CD4-positive, alpha-beta T cell (primary cell): Measurements from ENCODE around the gene THSD8. TPM values are rescaled to one million over a fixed set of nuclear protein-coding genes. Genes with fewer than 3 reads are reported as not detected.
A peak's percentile ranks its signal among the peaks of the same experiment; 100 is the strongest.

Source experiments
- ATAC-seq: fragments of 200-7000 bp; cut with Tn5 transposase; one replicate; pipeline ENCODE4 v1.10.0; 2022; ENCODE audit warnings: mild to moderate bottlenecking; ENCODE audit not compliant: poor library complexity
- CTCF ChIA-PET: fragments of 350-600 bp; sonication (Branson Sonifier 250); formaldehyde crosslinking; loops from one replicate; lab custom pipeline; 2021; ENCODE audit warnings: antibody characterized with exemption, inconsistent platforms; lab: Charles Lee
- POLR2A ChIA-PET: fragments of 350-600 bp; sonication (Branson Sonifier 250); formaldehyde crosslinking; loops from one replicate; lab custom pipeline; 2021; ENCODE audit warnings: antibody characterized with exemption, inconsistent platforms; lab: Charles Lee
- DNase-seq, 14 experiments: peaks; one replicate each; pipeline ENCODE4 v3.0.0-alpha.2; 2013 to 2020; ENCODE audit warnings: mixed read lengths in 2 of 14
- H3K27ac ChIP-seq, 2 donors: one replicate each; pipeline versions ENCODE4 v1.5.1 to v1.7.0; 2013; ENCODE audit warnings: low read length in 2 of 2, low read depth in 1 of 2, mild to moderate bottlenecking in 1 of 2
- H3K27me3 ChIP-seq, 2 experiments: 1 replicate in 1 of 2; 2 replicates in 1 of 2; pipeline versions ENCODE4 v1.6.1 to v1.7.0; 2013; ENCODE audit warnings: low read length in 2 of 2, control low read depth in 1 of 2, mild to moderate bottlenecking in 1 of 2, moderate library complexity in 1 of 2; ENCODE audit not compliant: insufficient read depth in 2 of 2, control insufficient read depth in 1 of 2
- H3K36me3 ChIP-seq: one replicate; pipeline ENCODE4 v1.6.1; 2013; ENCODE audit warnings: low read length, control low read depth; ENCODE audit not compliant: insufficient read depth
- H3K4me1 ChIP-seq: one replicate; pipeline ENCODE4 v1.6.1; 2013; ENCODE audit warnings: low read length, control low read depth; ENCODE audit not compliant: insufficient read depth
- H3K4me3 ChIP-seq: one replicate; pipeline ENCODE4 v1.5.1; 2013; ENCODE audit warnings: mild to moderate bottlenecking, low read length, moderate library complexity
- H3K9me3 ChIP-seq, 2 experiments: 1 replicate in 1 of 2; 2 replicates in 1 of 2; pipeline versions ENCODE4 v1.6.1 to v1.7.0; 2013; ENCODE audit warnings: low read length in 2 of 2, mild to moderate bottlenecking in 2 of 2, control low read depth in 1 of 2, moderate library complexity in 1 of 2; ENCODE audit not compliant: control insufficient read depth in 1 of 2, insufficient read depth in 1 of 2
- H3K27ac Mint-ChIP-seq: one replicate; pipeline ENCODE4 v1.8.0; 2020; ENCODE audit warnings: mixed read lengths
- H3K27me3 Mint-ChIP-seq: one replicate; pipeline ENCODE4 v1.8.0; 2021; ENCODE audit warnings: mixed read lengths
- H3K36me3 Mint-ChIP-seq: one replicate; pipeline ENCODE4 v1.8.0; 2021; ENCODE audit warnings: low read depth, mixed read lengths
- H3K4me1 Mint-ChIP-seq: one replicate; pipeline ENCODE4 v1.8.0; 2021; ENCODE audit warnings: low read depth, mixed read lengths
- H3K4me3 Mint-ChIP-seq: one replicate; pipeline ENCODE4 v1.8.0; 2020; ENCODE audit warnings: mild to moderate bottlenecking, mixed read lengths
- H3K9me3 Mint-ChIP-seq: one replicate; pipeline ENCODE4 v1.8.0; 2020; ENCODE audit warnings: mixed read lengths
- intact Hi-C, 2 experiments: fragments of 100-400 bp; cut with DNase I in 1 of 2; cut with micrococcal nuclease in 1 of 2; formaldehyde crosslinking; loops; one replicate each; pipeline versions ENCODE4 v1.15.1 to v1.9.0; 2023 to 2025; cut with DNase I, micrococcal nuclease
- total RNA-seq, 174 experiments: library from RNA in 2 of 174; stranded (reverse) in 2 of 174; gene quantifications; one replicate each; pipeline ENCODE4 v1.2.3 and lab custom pipeline; 2021 to 2026
- TF ChIP-seq, protein P1 (sequence below): fragments of 200-600 bp; IDR thresholded peaks from one replicate; pipeline ENCODE4 v1.8.0; 2022; ENCODE audit warnings: antibody characterized with exemption, mild to moderate bottlenecking

Gene THSD8
- total RNA-seq, 2 experiments from 2014 or later = 1.3 TPM; not detected in 1

DNA sequence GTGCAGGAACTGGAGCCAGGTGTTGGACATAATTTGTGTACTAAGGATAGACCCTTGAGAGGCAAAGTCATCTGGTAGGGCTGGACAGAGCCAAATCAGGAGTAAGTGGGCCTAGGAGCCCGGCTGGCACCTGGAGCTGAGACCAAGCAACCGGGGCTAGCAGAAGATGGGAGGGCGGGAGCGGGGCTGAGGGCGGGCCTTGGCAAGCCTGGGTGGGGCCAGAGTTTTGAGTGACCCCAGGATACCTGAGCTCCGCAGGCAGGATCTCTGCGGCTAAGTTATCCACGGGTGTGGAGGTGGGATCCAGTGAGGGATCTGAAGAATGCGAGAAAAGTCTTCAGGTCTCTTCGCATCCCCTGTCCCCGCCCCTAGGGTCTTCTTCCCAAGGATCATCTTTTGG is 34.7 kb upstream of the THSD8 start:
- H3K9me3 ChIP-seq = peaks cover 0 to 5% of the 10 kb centered on the region in 2 experiments
- ATAC-seq (no peak), DNase-seq (no peak)
- no peak overlapping the region for H3K4me3 ChIP-seq
- H3K36me3 ChIP-seq = no peaks in the 10 kb centered on the region
- H3K9me3 Mint-ChIP-seq = no peaks in the 10 kb centered on the region
- no peak overlapping the region for H3K27ac Mint-ChIP-seq
- intact Hi-C loops = loop anchor here in 1 of 2 experiments (2.0 kb wide), 1 partner anchor 80 kb away; no protein-coding TSS in a partner anchor
- peaks cover 22% of the 10 kb centered on the region for H3K4me1 ChIP-seq
- TF ChIP-seq, protein P1, sequence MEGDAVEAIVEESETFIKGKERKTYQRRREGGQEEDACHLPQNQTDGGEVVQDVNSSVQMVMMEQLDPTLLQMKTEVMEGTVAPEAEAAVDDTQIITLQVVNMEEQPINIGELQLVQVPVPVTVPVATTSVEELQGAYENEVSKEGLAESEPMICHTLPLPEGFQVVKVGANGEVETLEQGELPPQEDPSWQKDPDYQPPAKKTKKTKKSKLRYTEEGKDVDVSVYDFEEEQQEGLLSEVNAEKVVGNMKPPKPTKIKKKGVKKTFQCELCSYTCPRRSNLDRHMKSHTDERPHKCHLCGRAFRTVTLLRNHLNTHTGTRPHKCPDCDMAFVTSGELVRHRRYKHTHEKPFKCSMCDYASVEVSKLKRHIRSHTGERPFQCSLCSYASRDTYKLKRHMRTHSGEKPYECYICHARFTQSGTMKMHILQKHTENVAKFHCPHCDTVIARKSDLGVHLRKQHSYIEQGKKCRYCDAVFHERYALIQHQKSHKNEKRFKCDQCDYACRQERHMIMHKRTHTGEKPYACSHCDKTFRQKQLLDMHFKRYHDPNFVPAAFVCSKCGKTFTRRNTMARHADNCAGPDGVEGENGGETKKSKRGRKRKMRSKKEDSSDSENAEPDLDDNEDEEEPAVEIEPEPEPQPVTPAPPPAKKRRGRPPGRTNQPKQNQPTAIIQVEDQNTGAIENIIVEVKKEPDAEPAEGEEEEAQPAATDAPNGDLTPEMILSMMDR = no peak
- peaks cover 4% of the 10 kb centered on the region for H3K36me3 Mint-ChIP-seq
- H3K27me3 Mint-ChIP-seq = no peaks in the 10 kb centered on the region
- POLR2A ChIA-PET = interaction anchor here (1.3 to 2.3 kb wide), 3 partner anchors 10 to 26 kb away, joined by 3 to 14 read pairs (median 7); partner anchors contain the start of gene JUNB
- CTCF ChIA-PET = interaction anchor here (2.1 to 3.3 kb wide), 3 partner anchors 10 to 80 kb away, joined by 11 to 30 read pairs (median 19); no protein-coding TSS in a partner anchor
- H3K4me3 Mint-ChIP-seq = no peak overlapping the region
- H3K27ac ChIP-seq = no peak overlapping the region
- H3K4me1 Mint-ChIP-seq = peaks cover 7% of the 10 kb centered on the region
- H3K27me3 ChIP-seq = no peaks in the 10 kb centered on the region

DNA sequence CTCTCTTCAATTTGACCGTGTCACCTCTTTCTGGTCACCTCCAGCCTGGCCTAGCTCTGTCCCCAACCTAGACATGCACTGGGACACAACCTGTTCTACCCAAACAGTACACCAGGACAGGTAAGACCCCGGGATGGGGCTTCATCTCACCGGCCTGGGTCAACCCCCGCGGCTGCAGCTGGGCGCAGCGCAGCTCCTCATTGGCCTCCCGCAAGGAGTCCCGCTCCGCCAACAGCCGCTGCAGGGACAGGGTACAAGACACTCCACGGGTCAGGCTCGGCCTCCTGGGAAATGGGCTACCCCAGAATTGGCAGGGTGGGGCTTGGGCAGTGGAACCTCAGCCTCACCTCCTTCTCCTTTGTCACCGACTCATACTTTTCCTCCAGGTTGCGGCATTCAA is 34.2 kb upstream of the THSD8 start:
- peaks cover 0 to 5% of the 10 kb centered on the region in 2 experiments for H3K9me3 ChIP-seq
- Mint-ChIP-seq H3K9me3 (no peaks in the 10 kb centered on the region), H3K4me1 (peaks cover 7% of the 10 kb centered on the region), H3K36me3 (peaks cover 4% of the 10 kb centered on the region), H3K4me3 (no peak overlapping the region), H3K27me3 (no peaks in the 10 kb centered on the region), H3K27ac (no peak overlapping the region)
- DNase-seq (no peak), ATAC-seq (no peak)
- no peaks in the 10 kb centered on the region for H3K27me3 ChIP-seq
- H3K4me3 ChIP-seq = no peak overlapping the region
- intact Hi-C loops = loop anchor here in 1 of 2 experiments (2.0 kb wide), 1 partner anchor 79 kb away; no protein-coding TSS in a partner anchor
- ChIA-PET CTCF (interaction anchor here (2.1 to 3.1 kb wide), 2 partner anchors 10 to 28 kb away, joined by 11 to 30 read pairs; no protein-coding TSS in a partner anchor), POLR2A (interaction anchor here (1.1 kb wide), 1 partner anchor 25 kb away, joined by 3 read pairs; no protein-coding TSS in a partner anchor)
- H3K36me3 ChIP-seq = no peaks in the 10 kb centered on the region
- H3K4me1 ChIP-seq = peaks cover 22% of the 10 kb centered on the region
- H3K27ac ChIP-seq = no peak overlapping the region
- TF ChIP-seq, protein P1 = no peak

DNA sequence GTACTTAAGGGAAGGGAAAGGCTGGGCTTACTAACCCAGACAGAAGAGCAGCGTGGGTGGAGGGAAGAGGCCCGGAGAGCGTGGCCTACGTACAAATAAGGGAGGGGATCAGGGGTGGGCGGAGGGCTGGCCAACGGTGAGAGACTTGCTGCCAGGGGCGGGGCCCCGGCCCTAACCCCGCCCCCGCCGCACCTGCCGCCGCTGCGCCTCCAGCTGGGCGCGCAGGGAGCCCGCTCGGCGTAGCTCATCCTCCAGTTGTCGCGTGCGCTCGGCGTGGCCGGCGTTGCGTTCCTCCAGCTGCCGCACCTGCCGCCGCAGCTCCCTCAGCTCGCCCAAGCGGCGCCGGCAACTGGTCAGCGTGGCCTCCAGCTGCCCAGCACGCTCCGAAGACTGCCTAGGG is 32.2 kb upstream of the THSD8 start:
- peak; percentile 86 for ATAC-seq
- POLR2A ChIA-PET = interaction anchor here (1.0 to 2.4 kb wide), 5 partner anchors 13 to 78 kb away, joined by 3 to 23 read pairs (median 5); partner anchors contain the start of genes GET3 and JUNB

More for the DNA sequence above, 32.2 kb upstream of the THSD8 start:
- Histone ChIP-seq H3K27me3 (no peaks in the 10 kb centered on the region), H3K4me1 (peaks cover 25% of the 10 kb centered on the region), H3K4me3 (no peak overlapping the region), H3K27ac (no peak overlapping the region), H3K9me3 (no peaks in the 10 kb centered on the region), H3K36me3 (no peaks in the 10 kb centered on the region)
- Mint-ChIP-seq H3K27me3 (no peaks in the 10 kb centered on the region), H3K4me1 (peaks cover 14% of the 10 kb centered on the region), H3K36me3 (peaks cover 4% of the 10 kb centered on the region), H3K27ac (no peak overlapping the region), H3K9me3 (no peaks in the 10 kb centered on the region), H3K4me3 (peak overlapping the region; percentile 9)
- TF ChIP-seq, protein P1 = no peak
- CTCF ChIA-PET = interaction anchor here (0.9 to 1.1 kb wide), 3 partner anchors 9 to 78 kb away, joined by 3 to 6 read pairs (median 4); no protein-coding TSS in a partner anchor
- peak in 13 of 14 experiments; percentile 35 to 87 (median 56) for DNase-seq
- intact Hi-C loops = no loop called here
